IPS-NIHi11 (cell line): ENCODE data around the gene BBS9.
"Not testable (repeated sequence)": the region's sequence is repeated elsewhere in the genome, so short reads cannot be mapped to it uniquely, and the experiment has no call there.

Source experiments
- DNase-seq: peaks from one replicate; pipeline ENCODE4 v3.0.0; 2012; ENCODE audit warnings: mixed read lengths, low spot score

BBS9 gene

DNA sequence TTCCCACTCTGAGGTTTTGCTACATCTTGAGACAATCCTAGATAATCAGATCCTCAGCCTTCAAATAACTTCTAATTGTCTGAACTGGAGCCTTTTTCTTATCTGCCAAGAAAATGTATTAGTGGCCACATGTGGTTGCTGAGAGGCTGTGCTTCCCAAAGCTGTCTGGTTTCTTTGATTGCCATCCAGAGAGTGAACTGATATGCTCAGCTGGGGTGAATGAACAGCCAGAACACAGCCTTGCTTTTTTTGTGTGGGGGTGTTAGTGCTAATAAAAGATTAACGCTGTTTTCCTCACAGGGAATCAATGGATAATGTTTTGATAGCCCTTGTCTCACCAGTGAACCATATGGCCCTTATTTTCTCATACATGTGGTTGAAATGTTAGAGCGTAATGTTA, 66.9 kb downstream of the BBS9 start:
- DNase-seq = no peak

DNA sequence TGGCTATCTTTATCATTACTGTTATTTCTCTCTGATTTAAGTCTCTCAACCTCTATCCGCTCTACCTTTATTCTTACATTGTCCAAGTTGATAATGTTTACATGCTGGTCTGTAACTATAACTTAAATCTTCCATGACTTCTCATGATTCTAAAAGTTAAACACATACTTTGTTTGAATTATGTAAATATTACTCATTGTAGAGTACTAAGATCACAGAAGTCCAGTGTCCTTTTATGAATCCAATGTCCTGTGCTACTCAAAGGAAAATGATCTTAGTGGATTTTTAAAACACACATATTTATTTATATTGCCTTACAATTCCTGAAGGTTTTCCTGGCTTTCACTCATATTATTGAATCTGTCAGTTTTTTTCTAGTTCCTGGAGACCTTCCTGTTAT, 70.9 kb downstream of the BBS9 start:
- no peak for DNase-seq

GRCh38 chr7:33201821-33202220, 72.5 kb downstream of the BBS9 start:
- DNase-seq = no peak

DNA sequence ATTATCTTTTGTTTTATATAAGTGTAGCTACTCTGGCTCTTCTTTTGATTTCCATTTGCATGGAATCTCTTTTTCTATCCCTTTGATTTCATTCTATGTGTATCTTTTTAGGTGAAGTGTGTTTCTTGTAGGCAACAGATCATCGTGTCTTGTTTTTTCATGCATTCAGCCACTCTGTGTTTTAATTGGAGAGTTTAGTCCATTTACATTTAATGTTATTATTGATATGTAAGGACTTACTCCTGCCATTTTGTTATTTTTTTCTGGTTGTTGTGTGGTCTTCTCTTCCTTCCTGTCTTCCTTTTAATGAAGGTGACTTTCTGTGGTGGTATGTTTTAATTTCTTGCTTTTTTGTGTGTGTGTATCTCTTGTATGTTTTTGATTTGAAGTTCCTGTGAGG, 81.6 kb downstream of the BBS9 start:
- DNase-seq = no peak

GRCh38 chr7:33212144-33212543, 82.8 kb downstream of the BBS9 start:
- no peak for DNase-seq

DNA sequence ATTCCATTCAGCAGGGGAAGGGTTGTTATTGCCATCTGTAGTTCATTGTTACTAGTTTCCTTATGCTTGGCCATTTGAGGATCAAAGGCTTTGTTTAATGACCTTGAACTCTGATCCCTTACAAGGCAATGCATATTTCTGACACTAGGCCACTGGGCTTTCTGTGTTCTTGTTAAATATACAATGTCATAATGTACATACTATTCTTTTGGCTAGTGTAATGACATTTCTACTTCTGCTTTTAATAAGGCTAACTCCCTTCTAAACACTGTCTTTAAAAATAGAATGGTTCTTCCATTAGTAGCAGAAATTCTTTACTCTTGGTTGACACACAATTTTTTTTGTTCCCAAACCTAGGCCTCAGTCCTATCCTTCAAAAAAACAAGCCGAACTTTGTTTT, 86.6 kb downstream of the BBS9 start:
- DNase-seq = no peak

- no peak for DNase-seq
These were observed 88.2 kb downstream of the BBS9 start for GRCh38 chr7:33217595-33217994.

- not testable (repeated sequence) for DNase-seq
These were observed 89.6 kb downstream of the BBS9 start for GRCh38 chr7:33218841-33219535.

DNA sequence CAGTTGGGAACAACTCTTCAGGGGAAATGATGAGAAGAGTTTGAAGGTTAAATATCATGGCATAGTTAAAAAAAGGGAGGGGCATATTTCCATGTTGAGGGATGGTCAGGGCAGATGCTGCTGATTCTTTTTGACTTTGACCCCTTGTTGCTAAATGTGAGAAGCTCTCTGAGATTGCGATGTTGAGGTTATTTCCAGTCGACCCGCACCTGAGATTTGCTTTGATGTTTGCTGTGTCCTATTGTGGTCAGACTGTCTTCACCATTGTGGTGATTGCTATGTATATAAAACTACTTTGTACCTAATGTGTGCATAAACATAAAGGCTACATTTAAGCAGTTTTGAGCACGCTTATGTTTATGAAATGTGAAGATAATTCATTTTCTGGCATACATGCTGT, 90.9 kb downstream of the BBS9 start:
- no peak for DNase-seq

GRCh38 chr7:33221390-33221789, 92.0 kb downstream of the BBS9 start:
- no peak for DNase-seq

DNA sequence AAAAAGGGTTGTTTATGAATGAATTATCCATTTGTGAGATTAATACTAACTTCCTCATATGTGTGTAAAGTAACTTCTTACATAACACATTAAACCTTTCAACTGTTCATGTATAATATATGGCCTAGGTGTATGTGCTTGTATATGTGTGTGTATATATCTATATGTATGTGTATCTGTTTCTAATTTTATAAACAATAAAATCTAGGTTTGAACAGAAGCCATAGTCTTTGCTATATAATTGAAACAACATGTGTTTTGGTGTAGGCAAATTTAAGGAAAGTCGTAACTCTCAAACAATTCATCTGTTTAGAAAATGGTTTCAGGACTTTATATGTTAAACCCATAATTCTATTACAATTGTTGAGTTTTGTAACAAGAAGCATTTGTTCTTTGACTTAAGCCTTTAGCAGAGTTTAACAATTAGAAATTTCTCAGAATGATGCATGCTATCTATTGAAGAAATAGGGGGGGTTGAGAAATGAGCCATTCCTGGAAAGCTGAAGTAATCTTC, 103.3 kb downstream of the BBS9 start:
- DNase-seq = no peak

DNA sequence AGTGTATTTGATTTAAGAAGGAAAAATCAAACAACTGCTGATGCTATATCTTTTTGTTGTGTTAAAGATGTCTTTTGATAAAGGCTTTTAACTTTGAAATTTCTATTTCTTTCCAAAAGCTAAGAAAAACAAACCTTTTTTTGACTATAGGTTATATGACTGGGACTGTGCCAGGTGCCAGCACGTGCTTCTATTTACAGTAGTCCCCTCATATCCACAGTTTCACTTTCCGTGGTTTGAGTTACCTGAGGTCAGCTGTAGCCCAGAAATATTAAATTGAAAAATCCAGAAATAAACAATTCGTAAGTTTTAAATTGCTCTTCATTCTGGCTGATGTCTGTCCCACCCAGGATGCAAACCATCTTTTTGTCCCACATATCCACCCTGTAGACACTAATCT, 104.3 kb downstream of the BBS9 start:
- no peak for DNase-seq

GRCh38 chr7:33237036-33237435, 107.7 kb downstream of the BBS9 start:
- no peak for DNase-seq

DNA sequence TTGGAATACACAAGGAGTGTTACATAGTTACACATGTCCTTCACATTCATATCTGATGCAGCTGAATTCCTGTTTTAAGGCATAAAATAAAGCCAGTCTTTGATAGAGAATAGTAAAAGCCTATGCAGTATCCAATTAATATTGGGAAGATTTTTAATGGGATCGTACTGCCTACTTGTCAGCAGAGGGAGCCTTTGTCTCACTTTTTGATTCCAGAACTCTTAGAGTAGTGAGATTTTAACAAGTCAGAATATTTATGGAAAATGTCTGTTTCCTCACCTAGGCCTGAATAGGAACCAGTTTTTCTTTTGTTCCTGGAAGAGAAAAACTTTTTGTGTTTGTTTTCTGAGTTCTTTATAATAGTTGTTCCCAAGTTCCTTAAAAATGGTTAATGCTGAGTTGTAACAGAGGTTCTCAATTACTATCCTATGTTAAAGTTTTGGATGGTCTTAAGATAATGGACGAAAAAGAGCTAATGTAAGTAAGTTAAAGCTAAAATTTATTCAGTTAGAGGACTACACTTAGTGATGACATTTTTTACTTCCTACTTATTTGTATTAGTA, 114.0 kb downstream of the BBS9 start:
- DNase-seq = peak; percentile 58

DNA sequence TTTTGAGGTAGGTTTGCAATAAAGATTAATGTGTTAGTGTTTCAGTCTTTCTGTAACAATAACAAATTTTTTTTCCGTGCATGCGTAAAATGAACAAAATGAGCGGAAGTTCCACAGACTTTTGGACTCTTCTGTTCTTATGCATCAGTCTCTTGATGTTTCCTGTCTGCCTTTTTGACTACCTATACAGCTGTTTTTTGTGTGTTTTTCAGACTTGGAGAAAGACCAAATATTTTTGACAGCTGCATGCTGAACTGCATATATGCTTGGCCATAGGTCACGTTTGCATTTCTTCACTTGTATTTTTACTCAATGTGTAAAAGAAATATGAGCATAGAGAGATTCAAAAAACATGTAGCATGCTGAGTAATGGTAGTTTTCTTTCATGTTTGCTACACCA, 119.3 kb downstream of the BBS9 start:
- no peak for DNase-seq

GRCh38 chr7:33250421-33250871, 121.1 kb downstream of the BBS9 start:
- no peak for DNase-seq

GRCh38 chr7:33251301-33251700, 121.9 kb downstream of the BBS9 start:
- no peak for DNase-seq

- DNase-seq = no peak
These were observed 129.2 kb downstream of the BBS9 start for GRCh38 chr7:33258491-33258951.

GRCh38 chr7:33261585-33261984, 132.2 kb downstream of the BBS9 start:
- no peak for DNase-seq

DNA sequence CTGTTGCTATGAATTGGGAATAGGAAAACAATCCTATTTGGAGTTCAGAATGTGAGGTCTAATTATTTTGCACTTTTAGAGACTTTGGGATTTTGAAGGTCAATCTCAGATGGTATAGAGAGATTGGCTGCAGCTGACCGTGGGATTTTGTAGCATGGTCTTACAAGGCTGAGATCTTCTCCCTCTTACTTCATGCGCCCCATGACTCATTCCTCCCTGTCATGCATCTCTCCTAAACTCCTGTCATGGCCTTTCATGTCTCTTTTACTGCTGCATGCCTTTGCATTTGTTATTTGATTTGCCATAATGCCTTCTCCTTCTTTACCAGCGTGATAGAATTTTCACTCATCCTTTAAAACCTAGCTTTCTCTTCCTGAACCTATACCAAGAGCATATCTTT, 133.1 kb downstream of the BBS9 start:
- no peak for DNase-seq

DNA sequence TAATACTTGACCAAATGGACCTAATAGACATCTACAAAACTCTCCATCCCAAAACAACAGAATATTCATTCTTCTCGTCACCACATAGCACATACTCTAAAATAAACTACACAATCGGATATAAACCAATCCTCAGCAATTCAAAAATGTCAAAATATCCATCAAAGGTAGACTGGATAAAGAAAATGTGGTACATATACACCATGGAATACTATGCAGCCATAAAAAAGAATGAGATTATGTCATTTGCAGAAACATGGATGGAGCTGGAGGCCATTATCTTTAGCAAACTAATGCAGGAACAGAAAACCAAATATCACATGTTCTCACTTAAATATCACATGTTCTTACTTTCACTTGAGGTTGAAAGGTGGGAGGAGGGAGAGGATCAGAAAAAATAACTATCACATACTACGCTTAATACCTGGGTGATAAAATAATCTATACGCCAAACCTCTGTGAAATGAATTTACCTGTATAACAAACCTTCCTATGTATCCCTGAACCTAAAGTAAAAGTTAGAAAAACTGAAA, 142.5 kb downstream of the BBS9 start:
- not testable (repeated sequence) for DNase-seq

DNA sequence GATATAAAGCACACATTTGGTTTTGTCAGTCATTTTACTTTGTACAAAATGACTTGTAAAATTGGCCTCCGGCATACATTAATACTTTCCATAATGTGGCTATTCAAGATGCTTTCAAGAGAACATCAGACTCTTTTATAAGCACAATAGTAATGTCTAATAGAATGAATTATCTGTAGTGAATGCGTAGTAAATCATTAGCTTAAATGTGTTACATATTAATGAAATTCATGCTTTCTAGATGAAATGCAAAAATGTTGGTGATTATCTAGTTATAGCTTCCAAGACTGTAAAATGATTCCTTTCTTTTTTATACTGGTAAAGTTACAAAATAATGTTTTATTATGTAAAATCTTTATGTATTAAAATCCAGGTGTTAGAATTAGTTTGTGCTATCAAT, 144.0 kb downstream of the BBS9 start:
- no peak for DNase-seq

- no peak for DNase-seq
These were observed 147.0 kb downstream of the BBS9 start for GRCh38 chr7:33276325-33276724.

GRCh38 chr7:33276729-33277128, 147.4 kb downstream of the BBS9 start:
- DNase-seq = no peak
